Measurements from ENCODE around the gene SHISA9. TPM values are rescaled to one million over a fixed set of nuclear protein-coding genes. Genes with fewer than 3 reads are reported as not detected.

Gene SHISA9
- total RNA-seq, 1 experiment from 2014 or later = not detected

DNA sequence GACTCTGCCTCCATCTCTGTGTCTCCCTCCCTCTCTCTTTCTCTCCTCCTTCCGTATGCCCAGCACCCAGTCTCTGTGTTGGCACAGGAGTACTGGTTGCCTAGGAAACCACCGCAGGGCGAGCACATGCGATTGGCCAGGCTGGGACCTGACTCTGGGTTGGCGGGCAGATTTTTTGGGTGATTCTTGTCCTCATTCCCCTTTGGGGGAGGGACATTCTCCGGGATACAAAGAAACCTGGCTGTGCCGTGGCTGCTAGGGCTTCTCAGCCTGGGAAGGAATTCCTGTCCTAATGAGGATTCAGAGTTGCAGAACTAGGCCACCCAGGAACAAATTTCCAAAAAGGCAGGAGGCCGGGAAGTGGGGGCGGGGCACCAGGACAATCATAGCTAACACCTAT lies 168.9 kb downstream of the SHISA9 start:
- no peaks in the 10 kb centered on the region for H3K36me3 ChIP-seq (ENCODE audit: control insufficient read depth in 1 of 2, insufficient read depth in 2 of 2, low read length in 2 of 2)
- no peaks in the 10 kb centered on the region for H3K27me3 ChIP-seq (ENCODE audit: insufficient read depth, low read length)
- H3K9me2 ChIP-seq (ENCODE audit: insufficient read depth) = no peaks in the 10 kb centered on the region
- no peak overlapping the region for H3K4me2 ChIP-seq (ENCODE audit: low read length)
- no peaks in the 10 kb centered on the region for H3K4me1 ChIP-seq (ENCODE audit: control insufficient read depth in 1 of 2, insufficient read depth in 2 of 2, low read length in 2 of 2)
- POLR2A ChIA-PET = no interaction called here
- CTCF ChIA-PET = no interaction called here
- no peak overlapping the region for H2AFZ ChIP-seq (ENCODE audit: low read depth, low read length, poor library complexity, severe bottlenecking)
- BruUV-seq (replicated peaks) = no TSS peak
- RAD21 ChIA-PET (ENCODE audit: low non-redundant PET in 1 of 2, low total read pairs in 2 of 2, uncharacterized antibody in 2 of 2, unreplicated experiment in 2 of 2) = no interaction called here
- intact Hi-C loops (cut with micrococcal nuclease) = no loop called here
- DNase-seq (ENCODE audit: low read depth, low spot score) (no peak), ATAC-seq (no peak)
- H3K79me2 ChIP-seq (ENCODE audit: insufficient read depth, low read length) = no peaks in the 10 kb centered on the region
- H3K9ac ChIP-seq (ENCODE audit: low read length) = no peak overlapping the region
- H4K20me1 ChIP-seq (ENCODE audit: insufficient read depth) = no peaks in the 10 kb centered on the region
- H3K9me3 ChIP-seq (ENCODE audit: control insufficient read depth in 1 of 2, insufficient read depth in 1 of 2, low read depth in 1 of 2, low read length in 2 of 2) = peaks cover 0 to 11% of the 10 kb centered on the region in 2 experiments; a peak in 1 of 4 replicates
- TF ChIP-seq POLR2A (IDR thresholded peaks at IDR 0.05; ENCODE audit: borderline replicate concordance, extremely low read depth, insufficient read depth, insufficient read length) (no peak), SP1 (IDR thresholded peaks at IDR 0.05; ENCODE audit: low read depth) (no peak), TCF7L2 (IDR thresholded peaks at IDR 0.05; ENCODE audit: borderline replicate concordance, extremely low read depth, insufficient read depth, insufficient read length) (no peak), CEBPB (IDR thresholded peaks at IDR 0.05; ENCODE audit: low read depth) (no peak), POLR2AphosphoS5 (IDR thresholded peaks at IDR 0.05; ENCODE audit: low read depth, low read length) (no peak), SRF (IDR thresholded peaks at IDR 0.05; ENCODE audit: low read depth) (no peak), ZFX (IDR thresholded peaks at IDR 0.05) (no peak), EGR1 (IDR thresholded peaks at IDR 0.05; ENCODE audit: low read depth) (no peak), JUND (IDR thresholded peaks at IDR 0.05) (no peak)
- TF ChIP-seq, protein P1, sequence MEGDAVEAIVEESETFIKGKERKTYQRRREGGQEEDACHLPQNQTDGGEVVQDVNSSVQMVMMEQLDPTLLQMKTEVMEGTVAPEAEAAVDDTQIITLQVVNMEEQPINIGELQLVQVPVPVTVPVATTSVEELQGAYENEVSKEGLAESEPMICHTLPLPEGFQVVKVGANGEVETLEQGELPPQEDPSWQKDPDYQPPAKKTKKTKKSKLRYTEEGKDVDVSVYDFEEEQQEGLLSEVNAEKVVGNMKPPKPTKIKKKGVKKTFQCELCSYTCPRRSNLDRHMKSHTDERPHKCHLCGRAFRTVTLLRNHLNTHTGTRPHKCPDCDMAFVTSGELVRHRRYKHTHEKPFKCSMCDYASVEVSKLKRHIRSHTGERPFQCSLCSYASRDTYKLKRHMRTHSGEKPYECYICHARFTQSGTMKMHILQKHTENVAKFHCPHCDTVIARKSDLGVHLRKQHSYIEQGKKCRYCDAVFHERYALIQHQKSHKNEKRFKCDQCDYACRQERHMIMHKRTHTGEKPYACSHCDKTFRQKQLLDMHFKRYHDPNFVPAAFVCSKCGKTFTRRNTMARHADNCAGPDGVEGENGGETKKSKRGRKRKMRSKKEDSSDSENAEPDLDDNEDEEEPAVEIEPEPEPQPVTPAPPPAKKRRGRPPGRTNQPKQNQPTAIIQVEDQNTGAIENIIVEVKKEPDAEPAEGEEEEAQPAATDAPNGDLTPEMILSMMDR (IDR thresholded peaks at IDR 0.05 in 2 of 3, conservative IDR thresholded peaks at IDR 0.05 in 1 of 3; ENCODE audit: borderline replicate concordance in 1 of 3, insufficient read depth in 1 of 3, low read depth in 2 of 3, low read length in 2 of 3) = no peak
- TF ChIP-seq, protein P2, sequence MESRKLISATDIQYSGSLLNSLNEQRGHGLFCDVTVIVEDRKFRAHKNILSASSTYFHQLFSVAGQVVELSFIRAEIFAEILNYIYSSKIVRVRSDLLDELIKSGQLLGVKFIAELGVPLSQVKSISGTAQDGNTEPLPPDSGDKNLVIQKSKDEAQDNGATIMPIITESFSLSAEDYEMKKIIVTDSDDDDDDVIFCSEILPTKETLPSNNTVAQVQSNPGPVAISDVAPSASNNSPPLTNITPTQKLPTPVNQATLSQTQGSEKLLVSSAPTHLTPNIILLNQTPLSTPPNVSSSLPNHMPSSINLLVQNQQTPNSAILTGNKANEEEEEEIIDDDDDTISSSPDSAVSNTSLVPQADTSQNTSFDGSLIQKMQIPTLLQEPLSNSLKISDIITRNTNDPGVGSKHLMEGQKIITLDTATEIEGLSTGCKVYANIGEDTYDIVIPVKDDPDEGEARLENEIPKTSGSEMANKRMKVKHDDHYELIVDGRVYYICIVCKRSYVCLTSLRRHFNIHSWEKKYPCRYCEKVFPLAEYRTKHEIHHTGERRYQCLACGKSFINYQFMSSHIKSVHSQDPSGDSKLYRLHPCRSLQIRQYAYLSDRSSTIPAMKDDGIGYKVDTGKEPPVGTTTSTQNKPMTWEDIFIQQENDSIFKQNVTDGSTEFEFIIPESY (IDR thresholded peaks at IDR 0.05; ENCODE audit: extremely low read depth, insufficient replicate concordance, low read length) = no peak
- no peak overlapping the region for H3K27ac ChIP-seq (ENCODE audit: low read depth, low read length)
- no peak overlapping the region for H3K4me3 ChIP-seq (replicated peaks in 1 of 2; ENCODE audit: low read depth in 1 of 2, low read length in 2 of 2)
